Measurements from ENCODE around the gene APEX1. TPM values are rescaled to one million over a fixed set of nuclear protein-coding genes. Genes with fewer than 3 reads are reported as not detected.

The APEX1 gene
- total RNA-seq, 1 experiment from 2014 or later = 235 TPM

DNA sequence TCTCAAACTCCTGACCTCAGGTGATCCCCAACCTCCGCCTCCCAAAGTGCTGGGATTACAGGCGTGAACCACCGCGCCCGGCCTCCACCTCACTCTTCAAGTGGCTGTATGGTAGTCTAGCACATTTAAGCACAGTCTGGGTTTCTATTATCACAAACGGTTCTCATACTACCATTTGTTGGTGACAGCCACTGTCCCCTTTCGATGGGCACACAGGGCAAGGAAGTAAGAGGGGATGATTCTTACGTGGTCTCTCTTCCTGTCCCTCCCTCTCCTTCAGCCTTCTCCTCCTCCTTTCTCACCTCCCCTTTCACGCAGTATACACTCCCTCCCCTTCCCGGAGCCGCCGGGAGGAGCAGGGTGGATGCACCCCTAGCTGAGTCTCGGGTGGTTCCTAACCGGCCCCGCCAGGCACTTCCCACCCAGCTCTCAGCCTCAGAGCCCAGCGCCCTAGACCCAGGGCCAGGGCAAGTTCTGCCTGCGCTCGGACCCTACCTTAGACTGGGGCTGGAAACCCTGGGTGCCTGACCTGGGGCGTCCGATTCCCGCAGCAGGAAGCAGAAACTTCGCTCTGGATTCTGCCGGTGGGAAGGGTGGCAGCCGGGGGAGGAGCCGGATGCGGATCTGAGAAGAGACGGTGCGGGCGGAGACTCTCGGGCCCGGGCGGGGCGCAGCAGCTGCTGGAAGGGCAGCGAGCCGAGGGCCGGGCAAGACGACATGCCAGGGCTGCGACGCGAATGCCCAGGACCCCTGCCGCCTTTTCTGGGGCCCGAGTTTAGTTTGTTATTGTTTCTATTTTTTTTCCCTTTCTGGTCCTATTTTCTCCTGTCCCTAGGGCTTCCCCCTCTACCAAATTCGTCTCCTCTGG lies 41.9 kb upstream of the APEX1 start, which contains the start of gene TEP1:
Gene TEP1, minus strand, starts transcription at position 626 of the 868 bp plus-strand sequence. CDS start 5,062 bp downstream, outside the sequence.
- intact Hi-C loops (cut with micrococcal nuclease) = loop anchor here (1.0 to 5.0 kb wide), 2 partner anchors 71 to 196 kb away; partner anchors contain the start of gene PARP2
- Histone ChIP-seq H3K9ac (ENCODE audit: low read length) (peak within 1 kb of the TSS; percentile 86), H3K27me3 (ENCODE audit: insufficient read depth, low read length) (no peaks in the 10 kb centered on the region), H3K9me2 (ENCODE audit: insufficient read depth) (no peaks in the 10 kb centered on the region), H4K20me1 (ENCODE audit: insufficient read depth) (no peaks in the 10 kb centered on the region), H3K27ac (ENCODE audit: low read depth, low read length) (peak within 1 kb of the TSS; percentile 98), H3K36me3 (ENCODE audit: control insufficient read depth in 1 of 2, insufficient read depth in 2 of 2, low read length in 2 of 2) (peaks cover 0 to under 1% of the 10 kb centered on the region in 2 experiments; a peak in 1 of 4 replicates), H3K4me1 (ENCODE audit: control insufficient read depth in 1 of 2, insufficient read depth in 2 of 2, low read length in 2 of 2) (peaks cover 11 to 41% of the 10 kb centered on the region in 2 experiments), H3K9me3 (ENCODE audit: control insufficient read depth in 1 of 2, insufficient read depth in 1 of 2, low read depth in 1 of 2, low read length in 2 of 2) (no peaks in the 10 kb centered on the region), H3K4me3 (replicated peaks in 1 of 2; ENCODE audit: low read depth in 1 of 2, low read length in 2 of 2) (peak within 1 kb of the TSS; percentile 91 to 96), H3K4me2 (ENCODE audit: low read length) (peak within 1 kb of the TSS; percentile 92), H3K79me2 (ENCODE audit: insufficient read depth, low read length) (peaks cover 19% of the 10 kb centered on the region), H2AFZ (ENCODE audit: low read depth, low read length, poor library complexity, severe bottlenecking) (peak within 1 kb of the TSS; percentile 94)
- BruUV-seq (replicated peaks) = TSS peak; percentile 74
- ChIA-PET RAD21 (ENCODE audit: low non-redundant PET in 1 of 2, low total read pairs in 2 of 2, uncharacterized antibody in 2 of 2, unreplicated experiment in 2 of 2) (interaction anchor here in 1 of 2 experiments (0.6 kb wide), 1 partner anchor 50 kb away, joined by 3 read pairs; no protein-coding TSS in a partner anchor), POLR2A (interaction anchor here (0.6 to 3.8 kb wide), 7 partner anchors 9 to 425 kb away, joined by 3 to 30 read pairs (median 8); partner anchors contain the start of genes APEX1, OSGEP, PARP2 and PIP4P1), CTCF (interaction anchor here (0.9 to 1.5 kb wide), 3 partner anchors 48 to 74 kb away, joined by 3 to 4 read pairs (median 3); partner anchors contain the start of gene PIP4P1)
- TF ChIP-seq YY1 (IDR thresholded peaks at IDR 0.05; ENCODE audit: extremely low read depth, insufficient replicate concordance, low read depth, low read length) = peak; percentile 44
- no peak for TF ChIP-seq CBX3 (IDR thresholded peaks at IDR 0.05; ENCODE audit: low read depth)
- TF ChIP-seq POLR2AphosphoS5 (IDR thresholded peaks at IDR 0.05; ENCODE audit: low read depth, low read length) = peak; percentile 78
- TF ChIP-seq ATF3 (IDR thresholded peaks at IDR 0.05) = no peak
- TF ChIP-seq ZNF274 (IDR thresholded peaks at IDR 0.05; ENCODE audit: low read depth, low read length) = no peak
- TF ChIP-seq, protein P1, sequence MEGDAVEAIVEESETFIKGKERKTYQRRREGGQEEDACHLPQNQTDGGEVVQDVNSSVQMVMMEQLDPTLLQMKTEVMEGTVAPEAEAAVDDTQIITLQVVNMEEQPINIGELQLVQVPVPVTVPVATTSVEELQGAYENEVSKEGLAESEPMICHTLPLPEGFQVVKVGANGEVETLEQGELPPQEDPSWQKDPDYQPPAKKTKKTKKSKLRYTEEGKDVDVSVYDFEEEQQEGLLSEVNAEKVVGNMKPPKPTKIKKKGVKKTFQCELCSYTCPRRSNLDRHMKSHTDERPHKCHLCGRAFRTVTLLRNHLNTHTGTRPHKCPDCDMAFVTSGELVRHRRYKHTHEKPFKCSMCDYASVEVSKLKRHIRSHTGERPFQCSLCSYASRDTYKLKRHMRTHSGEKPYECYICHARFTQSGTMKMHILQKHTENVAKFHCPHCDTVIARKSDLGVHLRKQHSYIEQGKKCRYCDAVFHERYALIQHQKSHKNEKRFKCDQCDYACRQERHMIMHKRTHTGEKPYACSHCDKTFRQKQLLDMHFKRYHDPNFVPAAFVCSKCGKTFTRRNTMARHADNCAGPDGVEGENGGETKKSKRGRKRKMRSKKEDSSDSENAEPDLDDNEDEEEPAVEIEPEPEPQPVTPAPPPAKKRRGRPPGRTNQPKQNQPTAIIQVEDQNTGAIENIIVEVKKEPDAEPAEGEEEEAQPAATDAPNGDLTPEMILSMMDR (IDR thresholded peaks at IDR 0.05 in 2 of 3, conservative IDR thresholded peaks at IDR 0.05 in 1 of 3; ENCODE audit: borderline replicate concordance in 1 of 3, insufficient read depth in 1 of 3, low read depth in 2 of 3, low read length in 2 of 3) = no peak
- TF ChIP-seq SP1 (IDR thresholded peaks at IDR 0.05; ENCODE audit: low read depth) = peak; percentile 28
- TF ChIP-seq TCF7L2 (IDR thresholded peaks at IDR 0.05; ENCODE audit: borderline replicate concordance, extremely low read depth, insufficient read depth, insufficient read length) = peak; percentile 39
- TF ChIP-seq SIN3A (IDR thresholded peaks at IDR 0.05; ENCODE audit: low read depth) = peak; percentile 75
- TF ChIP-seq, protein P2, sequence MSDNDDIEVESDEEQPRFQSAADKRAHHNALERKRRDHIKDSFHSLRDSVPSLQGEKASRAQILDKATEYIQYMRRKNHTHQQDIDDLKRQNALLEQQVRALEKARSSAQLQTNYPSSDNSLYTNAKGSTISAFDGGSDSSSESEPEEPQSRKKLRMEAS (IDR thresholded peaks at IDR 0.05) = peak; percentile 22; the same call in 1 of the 2 replicates
- DNase-seq (ENCODE audit: low read depth, low spot score) = peak; percentile 58
- peak; percentile 93 for ATAC-seq
